Hippocampal formation (tissue), 2 donors: ENCODE measurements around the gene PKD1L1.
A peak's percentile ranks its signal among the peaks of the same experiment; 100 is the strongest.
"Not testable (repeated sequence)": the region's sequence is repeated elsewhere in the genome, so short reads cannot be mapped to it uniquely, and the experiment has no call there.

ENCODE experiments used
- DNase-seq, 2 donors: peaks; one replicate each; lab custom pipeline; 2025; lab: John Stamatoyannopoulos, UW

Gene PKD1L1

DNA sequence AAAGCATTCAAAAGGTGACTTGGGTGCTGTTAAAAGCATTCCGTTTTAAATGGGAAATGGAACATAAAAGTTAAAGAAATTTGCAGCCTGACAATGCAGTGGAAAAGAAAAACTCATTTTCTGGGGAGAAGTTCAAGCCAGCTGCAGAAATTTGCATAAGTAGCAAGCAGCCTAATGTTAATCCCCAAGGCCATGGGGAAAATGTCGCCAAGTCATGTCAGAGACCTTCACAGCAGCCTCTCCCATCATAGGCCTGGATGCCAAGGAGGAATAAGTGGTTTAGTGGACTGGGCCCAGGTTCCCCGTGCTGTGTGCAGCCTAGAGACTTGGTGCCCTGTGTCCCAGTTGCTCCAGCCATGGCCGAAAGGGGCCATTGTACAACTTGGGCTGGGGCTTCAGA lies 154.2 kb downstream of the PKD1L1 start:
- no peak for DNase-seq

DNA sequence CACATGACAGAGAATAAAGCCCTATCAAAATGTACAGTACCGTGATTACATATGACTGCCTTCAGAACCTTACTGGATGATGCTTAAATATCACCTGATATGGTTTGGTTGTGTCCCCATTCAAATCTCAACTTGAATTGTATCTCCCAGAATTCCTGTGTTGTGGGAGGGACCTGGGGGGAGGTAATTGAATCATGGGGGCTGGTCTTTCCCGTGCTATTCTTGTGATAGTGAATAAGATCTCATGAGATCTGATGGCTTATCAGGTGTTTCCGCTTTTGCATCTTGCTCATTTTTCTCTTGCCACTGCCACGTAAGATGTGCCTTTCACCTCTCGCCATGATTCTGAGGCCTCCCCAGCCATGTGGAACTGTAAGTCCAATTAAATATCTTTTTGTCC lies 155.1 kb downstream of the PKD1L1 start:
- DNase-seq: not testable (repeated sequence)

DNA sequence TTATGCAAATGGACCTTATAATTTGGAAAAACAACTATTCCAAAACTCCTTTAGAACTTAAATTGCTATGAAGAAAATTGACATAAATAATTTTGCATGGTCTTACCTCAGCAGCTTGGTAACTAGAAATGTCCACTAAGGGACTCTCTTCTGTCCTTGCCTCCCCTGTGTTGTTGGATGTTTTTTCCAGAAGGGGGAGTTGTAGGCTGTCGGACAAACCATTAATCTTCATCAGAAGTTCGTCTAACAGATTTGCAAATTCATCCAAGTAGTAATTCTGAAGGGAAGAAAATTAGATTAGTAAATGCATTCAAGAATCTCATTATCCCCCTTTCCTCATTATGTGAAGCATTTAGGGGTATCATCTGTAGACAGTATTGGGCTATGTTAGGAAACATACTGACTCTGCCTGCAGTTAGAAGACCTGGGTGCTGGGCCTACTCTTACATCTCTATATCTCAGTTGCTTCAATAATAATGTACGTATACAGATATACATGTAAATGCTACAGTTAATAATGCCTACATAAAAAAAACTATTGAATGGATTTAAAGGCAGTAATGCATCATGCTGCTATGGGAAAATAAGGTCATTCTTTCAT lies 155.6 kb downstream of the PKD1L1 start:
- peak in 1 of 2 donors; percentile 21 for DNase-seq

DNA sequence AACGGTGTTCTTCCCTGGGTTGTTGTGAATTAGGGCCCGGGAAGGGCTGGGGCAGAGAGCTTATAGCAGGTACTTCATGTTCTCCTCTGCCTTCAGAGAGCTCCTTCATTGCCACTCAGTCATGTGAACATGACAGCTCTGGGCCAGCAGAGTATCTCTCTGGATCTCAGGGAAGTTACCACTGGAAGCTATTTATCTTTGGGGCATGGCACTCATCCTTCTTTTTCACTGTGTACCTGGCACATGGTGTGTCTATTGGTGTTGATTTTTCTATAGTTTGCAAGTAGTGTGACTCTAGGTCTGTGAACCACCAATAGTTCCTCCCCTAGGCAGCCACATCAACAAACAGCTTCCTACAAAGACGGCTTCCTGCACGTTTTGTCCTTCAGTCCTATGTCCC lies 156.6 kb downstream of the PKD1L1 start:
- DNase-seq: no peak

DNA sequence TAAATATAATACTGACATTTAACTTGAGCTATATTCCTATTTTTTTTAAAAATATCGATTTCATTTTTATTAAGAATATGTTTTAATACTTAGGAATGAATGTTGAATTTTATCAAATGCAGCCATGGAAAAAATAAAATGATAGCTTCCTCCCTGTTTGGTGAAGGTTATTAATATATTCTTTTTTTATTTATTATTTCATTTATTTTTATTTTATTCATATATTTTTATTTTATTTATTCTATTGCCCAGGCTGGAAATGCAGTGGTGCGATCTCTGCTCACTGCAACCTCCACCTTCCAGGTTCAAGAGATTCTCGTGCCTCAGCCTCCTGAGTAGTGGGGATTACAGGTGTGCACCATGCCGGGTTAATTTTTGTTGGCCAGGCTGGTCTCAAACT lies 160.2 kb downstream of the PKD1L1 start:
- no peak for DNase-seq

DNA sequence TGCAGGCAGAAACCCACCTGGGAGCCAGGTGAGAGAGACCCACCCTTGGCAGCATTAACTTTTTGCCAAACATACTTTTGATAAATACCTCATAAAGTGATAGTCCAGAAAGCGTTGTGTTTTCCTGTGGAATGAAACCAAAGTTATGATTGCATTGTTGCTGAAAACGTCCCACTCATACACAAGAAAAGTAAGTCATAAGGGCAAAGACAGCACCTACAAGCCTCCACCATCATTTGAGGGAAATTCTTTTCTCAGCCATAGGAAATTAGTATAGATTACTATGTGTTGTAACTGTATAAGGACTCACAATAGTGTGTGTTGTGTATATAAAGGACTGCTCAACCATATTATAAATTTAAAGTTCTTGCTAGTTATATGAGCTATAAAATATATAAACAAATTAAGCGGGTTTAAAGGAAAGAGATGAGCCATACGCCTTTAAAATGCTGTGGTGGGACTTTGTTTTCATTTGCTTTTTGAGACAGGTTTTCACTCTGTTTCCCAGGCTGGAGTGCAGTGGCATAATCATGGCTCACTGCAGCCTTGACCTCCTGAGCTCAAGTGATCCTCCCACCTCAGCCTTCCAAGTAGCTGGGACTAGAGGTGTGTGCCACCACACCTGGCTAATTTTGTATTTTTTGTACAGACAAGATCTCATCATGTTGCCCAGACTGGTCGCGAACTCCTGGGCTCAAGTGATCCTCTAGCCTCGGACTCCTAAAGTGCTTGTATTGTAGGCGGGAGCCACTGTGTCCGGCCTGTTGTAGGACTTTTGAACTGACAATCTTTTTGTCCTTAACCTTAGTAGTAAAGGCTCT lies 160.8 kb downstream of the PKD1L1 start:
- no peak for DNase-seq

DNA sequence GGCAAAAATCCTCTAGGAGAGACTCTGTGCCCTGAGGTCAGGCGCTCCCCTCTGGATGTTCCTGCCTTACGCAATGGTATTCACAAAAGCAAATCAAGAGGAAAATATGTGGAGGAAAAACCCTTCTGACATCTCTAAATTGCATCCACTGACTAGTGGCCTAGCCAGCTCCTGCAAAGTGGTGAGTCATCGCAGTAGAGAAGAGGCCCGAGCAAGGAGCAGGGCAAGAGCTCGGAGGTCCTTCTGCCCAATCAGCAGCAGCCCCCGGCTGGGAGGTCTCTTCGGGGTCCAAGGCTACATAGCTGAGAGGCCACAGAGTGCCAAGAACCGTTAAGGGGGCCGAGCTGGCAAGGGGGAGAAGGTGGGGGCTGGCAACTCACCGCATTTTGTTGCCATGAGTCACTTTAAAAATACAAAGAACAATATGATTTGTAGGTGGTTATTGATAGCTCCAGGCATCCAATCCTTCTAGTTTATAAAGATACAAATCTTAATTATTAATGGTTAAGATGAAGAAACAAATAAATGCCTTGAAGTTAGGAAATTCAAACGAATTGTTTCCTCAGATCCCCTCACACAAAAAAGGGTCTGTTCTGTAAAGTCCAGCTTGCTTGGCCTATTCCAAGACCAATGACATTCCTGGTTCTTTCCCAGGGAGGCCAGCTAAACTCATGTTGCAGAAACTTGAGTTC lies 161.6 kb downstream of the PKD1L1 start:
- no peak for DNase-seq

DNA sequence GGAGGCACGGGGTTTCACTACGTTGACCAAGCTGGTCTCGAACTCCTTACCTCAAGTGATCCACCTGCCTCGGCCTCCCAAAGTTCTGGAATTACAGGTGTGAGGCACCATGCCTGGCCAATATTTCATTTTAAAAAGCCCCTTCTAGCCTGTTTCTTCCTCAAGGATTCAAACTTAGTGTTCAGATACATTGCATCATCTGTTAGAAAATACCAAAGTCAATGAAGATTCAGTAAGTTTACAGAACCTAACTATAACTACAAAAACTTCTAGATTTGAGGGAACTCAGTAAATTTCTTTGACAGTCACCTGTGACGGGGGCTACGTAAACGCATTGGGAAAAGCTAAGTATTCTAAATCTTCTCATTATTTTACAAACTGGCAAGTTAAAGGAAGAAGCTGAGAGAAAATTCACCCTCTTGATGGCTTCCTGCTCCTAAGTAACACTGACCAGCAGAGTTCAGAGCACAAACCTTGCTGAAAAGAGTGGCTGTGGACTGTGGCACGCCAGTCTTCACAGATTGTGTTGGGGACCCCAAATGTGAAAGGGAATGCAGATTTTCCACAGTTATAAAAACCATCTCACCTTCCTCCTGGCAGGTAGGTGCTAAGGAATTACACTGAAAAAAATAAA lies 162.2 kb downstream of the PKD1L1 start:
- DNase-seq: no peak

DNA sequence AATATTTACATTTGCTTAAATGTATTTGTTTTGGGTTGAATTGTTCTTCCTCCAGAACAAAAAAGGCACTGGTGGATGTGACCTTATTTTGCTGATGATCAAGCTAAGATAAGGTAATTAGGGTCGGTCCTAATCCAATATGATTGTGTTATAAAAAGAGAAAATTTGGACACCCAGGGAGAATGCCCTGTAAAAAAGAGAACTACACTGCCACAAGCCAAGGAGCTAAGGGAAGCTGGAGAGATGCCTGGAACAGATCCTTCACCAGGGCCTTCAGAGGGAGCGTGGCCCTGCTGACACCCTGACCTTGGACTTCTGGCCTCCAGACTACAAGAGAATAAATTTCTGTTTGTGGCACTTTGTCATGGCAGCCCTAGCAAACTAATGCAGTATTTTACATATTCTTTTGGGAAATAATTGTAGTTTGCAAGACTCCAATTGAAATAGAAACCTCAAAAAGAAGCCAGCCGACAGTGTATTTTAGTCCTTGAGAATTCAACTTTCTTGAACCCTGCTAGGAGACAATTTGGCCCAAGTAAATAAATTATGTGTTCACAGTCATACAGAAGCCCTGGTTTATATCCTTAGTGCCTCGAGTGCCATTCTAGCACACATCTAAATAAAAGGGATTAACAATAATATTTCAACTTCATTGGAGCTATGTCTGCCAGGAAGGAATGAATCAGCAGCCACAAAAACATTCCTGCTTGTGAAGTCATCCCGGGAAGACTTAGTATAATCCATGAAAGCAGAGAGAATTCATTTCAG lies 164.6 kb downstream of the PKD1L1 start:
- no peak for DNase-seq

DNA sequence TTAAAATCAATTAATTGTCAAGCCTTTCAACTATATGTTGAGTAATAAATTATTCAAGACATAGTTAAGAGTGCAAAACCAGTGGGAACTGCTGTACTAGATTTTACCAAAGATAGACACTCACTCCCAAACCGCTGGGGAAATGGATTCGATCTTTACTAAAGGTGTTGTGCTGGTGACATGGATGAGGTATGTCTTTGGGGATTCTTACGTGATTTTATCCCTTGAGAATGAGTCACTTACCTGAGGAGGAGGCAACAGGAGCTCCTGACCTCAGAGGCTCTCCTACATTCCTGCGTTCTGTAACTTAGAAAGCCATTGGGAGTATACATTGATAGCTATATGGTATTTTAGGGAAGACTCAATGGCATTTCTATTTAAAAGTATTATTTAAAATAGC lies 165.5 kb downstream of the PKD1L1 start:
- DNase-seq: no peak

DNA sequence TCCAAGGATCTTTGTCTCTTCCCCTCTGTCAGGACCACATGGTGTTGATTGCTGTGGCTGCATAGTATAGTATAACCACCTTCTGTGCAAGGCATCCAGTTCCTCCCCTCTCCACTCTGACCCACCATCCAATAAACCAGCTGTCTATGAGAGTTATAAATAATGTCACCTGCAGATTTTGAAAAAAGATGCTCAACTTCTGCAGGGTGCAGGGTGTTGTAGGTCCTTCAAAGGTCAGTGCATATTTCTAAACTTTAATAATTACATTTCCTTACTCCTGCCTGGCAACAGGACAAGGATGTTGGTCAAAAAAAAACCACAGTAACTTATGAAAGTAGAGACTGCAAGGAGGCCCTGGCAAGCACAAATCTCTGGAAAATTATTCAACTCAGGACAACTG lies 166.2 kb downstream of the PKD1L1 start:
- DNase-seq: no peak

DNA sequence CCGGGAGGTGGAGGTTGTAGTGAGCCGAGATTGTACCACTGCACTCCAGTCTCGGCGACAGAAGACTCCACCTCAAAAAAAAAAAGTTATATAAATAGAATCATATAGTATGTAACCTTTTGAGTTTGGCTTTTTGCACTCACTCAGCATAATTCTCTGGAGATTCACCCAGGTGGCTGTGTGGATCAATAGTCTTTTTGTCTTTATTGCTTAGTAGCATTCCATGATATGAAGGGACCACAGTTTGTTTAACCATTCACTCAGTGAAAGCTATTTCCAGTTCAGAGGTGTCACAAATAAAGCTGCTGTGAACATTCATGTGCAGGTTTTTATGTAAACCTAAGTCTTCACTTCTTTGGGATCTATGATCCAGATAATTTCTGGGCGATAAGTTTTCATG lies 167.7 kb downstream of the PKD1L1 start:
- no peak for DNase-seq

DNA sequence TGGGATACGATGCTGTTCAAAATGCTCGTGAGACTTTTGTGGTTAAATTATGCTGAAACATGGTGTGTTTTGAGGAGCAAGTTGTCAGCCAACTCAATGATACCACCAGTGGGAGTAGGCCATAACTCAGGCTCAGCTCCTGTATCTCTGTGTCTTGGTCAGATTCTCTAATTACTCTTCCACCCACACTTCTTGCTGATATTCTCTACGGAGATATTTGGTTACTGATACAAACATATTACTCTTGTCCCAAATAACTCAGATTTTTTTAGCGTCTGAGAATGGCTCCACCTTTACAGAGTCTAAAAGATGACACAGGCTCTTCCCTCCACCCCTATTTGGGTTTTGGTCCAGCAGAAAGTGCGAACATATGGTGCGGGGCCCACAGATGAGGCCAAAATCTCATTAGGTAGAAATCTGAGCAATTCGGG lies 168.9 kb downstream of the PKD1L1 start:
- no peak for DNase-seq

DNA sequence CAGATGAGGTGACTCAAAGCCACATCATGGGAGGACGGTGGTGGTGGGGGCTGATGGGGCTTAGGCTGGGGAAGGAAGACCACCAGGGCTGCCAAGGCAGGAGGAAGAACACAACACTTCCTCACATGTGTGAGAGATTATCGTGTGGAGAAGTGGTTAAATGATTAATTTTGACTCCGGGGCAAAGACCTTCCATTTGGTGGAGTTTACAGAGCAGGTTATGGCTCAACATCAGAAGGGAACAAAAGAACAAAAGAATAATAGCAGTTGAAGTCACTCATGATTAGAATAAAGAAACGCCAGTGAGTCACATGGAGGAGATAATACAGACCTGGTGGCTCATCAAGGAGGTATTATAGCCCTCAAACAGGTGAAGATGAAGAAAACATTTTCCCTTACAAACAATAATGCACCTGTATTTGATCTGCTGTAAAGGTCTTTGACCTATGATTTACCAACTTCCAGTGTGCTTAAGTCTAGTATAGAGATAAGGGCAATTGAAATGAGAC lies 170.1 kb downstream of the PKD1L1 start:
- no peak for DNase-seq

DNA sequence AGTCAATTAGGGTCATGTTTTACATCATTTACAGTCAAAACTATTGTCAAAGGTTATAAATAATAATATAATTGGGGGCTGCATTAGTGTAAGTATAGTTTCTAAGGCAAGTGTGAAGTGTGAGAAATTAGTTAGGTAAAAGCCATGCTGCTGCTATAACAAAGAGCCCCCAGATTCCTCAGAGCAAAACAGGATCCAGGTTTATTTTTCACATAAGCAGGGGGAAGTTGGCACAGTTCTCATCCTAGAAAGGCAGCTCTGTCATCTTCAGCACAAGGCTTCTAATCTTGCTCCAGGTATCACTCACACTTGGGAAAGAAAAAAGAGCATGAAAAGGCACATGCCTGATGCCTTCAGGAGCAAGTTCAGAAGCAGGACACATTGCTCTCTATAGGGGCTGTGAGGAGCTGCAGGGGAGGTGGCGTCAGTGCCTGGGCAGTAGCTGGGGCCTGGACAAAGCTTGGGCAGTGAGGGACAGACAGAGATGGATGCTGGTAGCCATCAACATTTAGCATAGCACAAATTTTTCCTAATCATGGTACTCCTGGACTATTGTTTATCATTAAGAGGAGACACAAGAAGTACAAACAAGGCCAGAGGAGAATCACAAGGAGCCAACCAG lies 170.6 kb downstream of the PKD1L1 start:
- no peak for DNase-seq

DNA sequence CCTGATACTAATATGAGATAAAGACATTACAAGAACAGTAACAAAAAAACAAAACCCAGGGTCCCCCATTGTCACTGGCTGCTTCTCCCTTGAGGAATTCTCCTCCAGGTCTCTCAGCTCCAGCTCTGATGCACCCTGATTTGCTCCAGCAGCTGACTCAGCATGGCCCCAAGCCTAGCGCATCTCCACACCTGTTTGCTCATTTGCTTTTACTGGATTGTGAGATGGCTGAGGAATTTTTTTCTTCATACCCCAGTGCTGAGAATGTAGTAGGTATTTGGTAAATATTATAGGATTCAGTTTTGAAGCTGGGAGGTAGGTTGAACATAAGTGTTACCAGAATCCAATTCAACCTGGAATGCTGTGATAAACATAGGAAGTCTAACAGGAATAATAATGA lies 171.9 kb downstream of the PKD1L1 start:
- DNase-seq: no peak

DNA sequence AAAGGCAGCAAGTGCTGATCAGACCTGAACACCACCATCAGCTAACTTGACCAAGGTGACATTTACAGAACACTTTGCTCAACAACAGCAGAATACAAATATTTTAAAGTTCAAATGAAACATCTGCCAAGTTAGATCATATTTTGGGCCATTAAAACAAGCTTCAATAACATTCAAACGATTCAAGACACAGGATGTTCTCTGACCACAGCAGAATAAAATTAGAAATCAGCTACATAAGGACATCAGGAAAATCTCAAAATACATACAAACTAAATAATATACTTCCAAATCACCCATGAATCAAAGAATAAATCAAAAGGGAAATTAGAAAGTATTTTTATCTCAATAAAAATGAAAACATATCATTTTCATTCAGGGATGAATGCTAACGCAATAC lies 173.0 kb downstream of the PKD1L1 start:
- DNase-seq: no peak

DNA sequence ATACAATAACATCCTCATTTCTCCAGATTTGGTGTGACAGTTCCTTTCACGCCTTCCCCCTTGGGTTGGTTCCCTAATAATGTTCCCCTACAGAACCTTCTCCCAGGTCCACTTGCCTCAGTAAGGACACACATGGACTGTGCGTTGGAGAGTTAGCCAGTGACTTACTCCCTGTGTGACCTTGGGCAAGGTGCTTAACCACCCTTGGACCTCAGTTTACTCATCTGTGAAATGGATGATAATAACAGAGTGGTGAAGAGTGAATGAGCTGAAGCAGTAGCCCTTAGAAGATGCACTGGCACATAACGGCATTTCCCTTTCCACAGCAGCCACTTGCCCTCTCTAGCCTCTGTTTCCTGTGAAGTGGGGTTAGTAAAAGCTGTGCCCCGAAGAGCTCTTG lies 175.8 kb downstream of the PKD1L1 start:
- DNase-seq: no peak

DNA sequence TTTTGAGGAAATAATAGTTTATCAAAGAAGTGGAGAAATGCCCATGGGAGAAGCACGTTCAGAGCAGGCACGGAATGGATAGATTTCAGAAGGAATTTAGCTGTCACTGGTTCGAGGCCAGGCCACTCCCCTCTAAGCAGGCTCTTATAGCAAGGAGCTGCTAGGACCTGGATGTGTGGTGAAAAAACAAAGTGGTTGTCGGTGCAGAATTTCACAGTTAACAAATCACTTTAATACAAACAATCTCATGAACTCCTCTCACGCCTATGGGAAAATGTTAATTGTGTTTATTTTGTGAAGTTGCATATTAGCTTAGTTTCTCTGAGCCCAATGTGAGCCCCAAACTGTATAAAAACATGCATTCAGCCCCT lies 176.3 kb downstream of the PKD1L1 start:
- DNase-seq: no peak

DNA sequence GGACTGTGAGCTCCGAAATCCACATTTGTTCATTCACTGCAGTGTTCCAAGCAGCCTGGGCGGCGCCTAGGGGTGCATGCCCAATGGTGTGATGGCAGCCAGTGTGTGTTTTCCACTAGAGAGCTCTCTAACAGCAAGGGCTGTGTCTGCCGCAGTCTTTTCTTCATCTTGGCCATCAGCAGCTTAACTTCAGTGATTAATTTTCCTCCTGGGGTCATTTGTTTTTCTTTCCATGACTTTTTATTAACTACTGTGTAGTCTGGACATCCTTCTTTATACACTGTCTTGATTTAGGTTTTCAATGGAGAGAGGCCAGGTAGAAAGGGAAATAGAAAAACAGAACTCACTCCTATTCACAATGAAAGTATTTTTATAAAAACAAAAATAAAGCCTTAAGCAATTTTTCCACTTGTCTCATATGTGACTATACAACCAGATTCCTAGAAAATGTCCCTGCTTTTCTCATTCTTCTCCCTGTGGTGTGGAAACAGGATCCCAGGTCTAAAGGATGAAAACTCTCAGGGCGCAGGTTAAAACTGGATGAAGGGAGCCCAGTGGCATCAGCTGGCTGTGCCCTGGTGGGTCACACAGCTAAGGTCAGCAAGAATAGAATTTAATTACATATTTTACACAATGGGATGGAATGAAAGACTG lies 176.8 kb downstream of the PKD1L1 start:
- no peak for DNase-seq

DNA sequence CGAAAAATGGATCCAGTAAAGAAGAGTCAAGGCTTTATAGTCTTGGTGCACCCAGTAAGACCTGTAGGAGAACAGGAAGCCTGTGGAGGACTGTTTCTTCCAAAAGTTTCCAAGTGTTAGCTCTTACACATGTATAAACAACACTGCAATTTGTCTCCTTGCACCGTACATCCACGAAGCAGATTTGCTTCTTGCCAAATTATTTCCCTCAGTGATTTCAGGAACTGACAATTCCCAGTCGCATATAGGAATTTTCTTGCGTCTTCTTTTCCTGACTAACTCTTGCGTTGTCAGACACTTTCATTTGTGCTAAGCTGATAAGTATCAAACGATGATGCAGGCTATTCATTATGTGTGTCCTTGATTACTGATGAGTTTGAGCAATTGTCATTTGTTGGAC lies 182.1 kb downstream of the PKD1L1 start:
- no peak for DNase-seq
